GM21528 (cell line): ENCODE results near the gene P2RY1.
"Not testable (repeated sequence)": the region's sequence is repeated elsewhere in the genome, so short reads cannot be mapped to it uniquely, and the experiment has no call there.

Source experiments
- ATAC-seq: cut with Tn5 transposase; IDR thresholded peaks from one replicate; pipeline ENCODE4 v1.9.1; 2021; ENCODE audit warnings: mild to moderate bottlenecking, moderate library complexity; ENCODE audit not compliant: unreplicated experiment, low FRiP score

Gene P2RY1

DNA sequence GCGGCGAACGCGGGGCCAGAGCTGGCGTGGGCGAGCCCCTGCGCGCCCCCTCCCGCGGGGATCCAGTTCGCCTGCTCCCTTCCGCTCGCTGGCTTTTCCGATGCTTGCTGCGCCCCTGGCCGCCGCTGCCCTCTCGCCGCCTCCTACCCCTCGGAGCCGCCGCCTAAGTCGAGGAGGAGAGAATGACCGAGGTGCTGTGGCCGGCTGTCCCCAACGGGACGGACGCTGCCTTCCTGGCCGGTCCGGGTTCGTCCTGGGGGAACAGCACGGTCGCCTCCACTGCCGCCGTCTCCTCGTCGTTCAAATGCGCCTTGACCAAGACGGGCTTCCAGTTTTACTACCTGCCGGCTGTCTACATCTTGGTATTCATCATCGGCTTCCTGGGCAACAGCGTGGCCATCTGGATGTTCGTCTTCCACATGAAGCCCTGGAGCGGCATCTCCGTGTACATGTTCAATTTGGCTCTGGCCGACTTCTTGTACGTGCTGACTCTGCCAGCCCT lies 721 bp downstream of the P2RY1 start:
- ATAC-seq: peak; percentile 19

DNA sequence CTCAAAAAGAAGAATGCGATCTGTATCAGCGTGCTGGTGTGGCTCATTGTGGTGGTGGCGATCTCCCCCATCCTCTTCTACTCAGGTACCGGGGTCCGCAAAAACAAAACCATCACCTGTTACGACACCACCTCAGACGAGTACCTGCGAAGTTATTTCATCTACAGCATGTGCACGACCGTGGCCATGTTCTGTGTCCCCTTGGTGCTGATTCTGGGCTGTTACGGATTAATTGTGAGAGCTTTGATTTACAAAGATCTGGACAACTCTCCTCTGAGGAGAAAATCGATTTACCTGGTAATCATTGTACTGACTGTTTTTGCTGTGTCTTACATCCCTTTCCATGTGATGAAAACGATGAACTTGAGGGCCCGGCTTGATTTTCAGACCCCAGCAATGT lies 1.3 kb downstream of the P2RY1 start:
- ATAC-seq: no peak

- ATAC-seq: no peak
These were observed 4.6 kb downstream of the P2RY1 start for GRCh38 chr3:152839511-152839910.

DNA sequence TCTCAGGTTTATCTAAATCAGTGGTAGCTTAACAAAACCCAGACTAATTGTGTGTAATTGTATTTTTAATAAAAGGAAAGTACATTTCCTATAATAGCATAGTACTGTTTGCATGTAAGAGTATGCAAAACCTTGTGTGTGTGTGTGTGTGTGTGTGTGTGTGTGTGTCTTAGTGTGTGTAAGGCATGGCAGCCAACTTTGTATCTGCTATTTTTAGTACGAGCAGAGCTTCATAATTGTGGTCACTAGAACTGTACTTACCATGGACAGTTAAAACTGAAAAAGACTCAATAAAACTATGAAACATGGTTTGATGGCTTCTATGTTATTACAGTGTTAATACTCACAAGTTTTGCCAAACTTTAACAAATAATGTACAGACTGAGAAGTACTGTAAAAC lies 6.2 kb downstream of the P2RY1 start:
- no peak for ATAC-seq

DNA sequence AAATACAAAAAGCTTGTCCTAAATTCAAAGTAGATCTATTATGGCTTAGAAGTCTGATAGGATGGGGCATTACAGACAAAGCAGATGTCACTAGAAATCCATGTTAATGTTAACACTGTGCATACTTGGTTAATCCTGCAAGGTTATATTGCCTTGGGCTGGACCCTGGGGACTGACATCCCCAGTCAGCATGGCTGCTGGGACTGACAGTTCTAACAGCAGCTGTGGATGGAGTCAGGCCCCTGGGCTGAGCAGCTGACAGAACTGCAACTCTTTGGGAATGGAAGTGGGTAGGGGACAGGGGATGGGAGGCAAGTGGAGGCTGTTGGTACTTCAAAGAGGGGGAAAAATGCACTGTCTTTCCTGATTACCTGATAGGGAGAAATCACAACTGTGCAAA lies 7.5 kb downstream of the P2RY1 start:
- no peak for ATAC-seq

- ATAC-seq: no peak
These were observed 9.0 kb downstream of the P2RY1 start for GRCh38 chr3:152843955-152844354.

- not testable (repeated sequence) for ATAC-seq
These were observed 11.8 kb downstream of the P2RY1 start for GRCh38 chr3:152846572-152847202.

- not testable (repeated sequence) for ATAC-seq
These were observed 12.7 kb downstream of the P2RY1 start for GRCh38 chr3:152847599-152847998.

GRCh38 chr3:152849996-152850578 lies 15.2 kb downstream of the P2RY1 start:
- ATAC-seq: no peak

GRCh38 chr3:152853196-152853595 lies 18.3 kb downstream of the P2RY1 start:
- no peak for ATAC-seq

DNA sequence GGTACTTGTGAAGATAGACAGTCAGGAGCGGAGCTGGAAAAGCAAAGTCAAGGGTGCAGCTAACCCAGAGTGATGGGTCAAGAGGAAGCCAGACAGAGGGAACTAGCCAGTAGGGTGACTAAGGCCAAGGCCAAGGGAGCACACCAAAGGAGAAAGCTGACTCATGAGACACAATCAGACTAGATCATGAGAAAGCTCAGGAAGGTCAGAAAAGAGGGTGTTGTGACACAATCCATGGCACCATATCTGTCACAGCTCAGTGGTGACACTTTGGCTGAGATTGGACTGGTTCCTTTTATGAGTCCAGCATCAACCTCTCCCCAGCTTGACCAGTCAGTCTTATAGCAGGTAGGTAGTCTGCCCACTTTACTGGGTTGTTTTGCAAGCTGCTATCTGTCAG lies 22.2 kb downstream of the P2RY1 start:
- ATAC-seq: no peak

DNA sequence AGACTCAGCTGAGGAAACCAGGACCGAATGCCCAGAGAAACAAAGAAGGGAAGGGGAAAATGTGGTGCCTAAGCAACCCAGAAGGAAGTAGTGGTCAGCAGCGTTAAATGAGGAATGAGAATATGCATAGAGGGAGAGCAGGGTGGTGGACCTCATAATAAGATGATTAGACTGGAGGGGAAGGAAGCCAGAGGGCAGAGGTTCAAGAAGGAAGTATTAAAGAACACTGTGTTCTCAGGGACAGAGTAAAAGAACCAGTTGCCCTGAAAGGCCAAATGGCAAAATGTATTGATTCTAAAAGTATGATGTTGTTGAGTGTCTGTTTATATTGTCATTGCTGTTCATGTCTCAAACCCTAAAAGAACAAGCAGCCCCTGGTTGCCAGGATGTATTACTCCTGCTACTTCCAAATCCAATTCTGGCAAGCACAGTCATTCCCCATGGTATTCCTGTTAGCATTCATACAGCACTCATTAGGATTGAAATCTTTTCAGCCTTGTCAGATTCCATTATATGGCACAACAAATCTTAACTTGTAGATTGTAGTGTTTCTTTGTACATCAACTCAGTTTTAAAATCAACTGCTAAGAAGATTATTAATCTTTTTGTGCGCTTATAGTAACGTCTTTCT lies 23.4 kb downstream of the P2RY1 start:
- ATAC-seq: no peak

DNA sequence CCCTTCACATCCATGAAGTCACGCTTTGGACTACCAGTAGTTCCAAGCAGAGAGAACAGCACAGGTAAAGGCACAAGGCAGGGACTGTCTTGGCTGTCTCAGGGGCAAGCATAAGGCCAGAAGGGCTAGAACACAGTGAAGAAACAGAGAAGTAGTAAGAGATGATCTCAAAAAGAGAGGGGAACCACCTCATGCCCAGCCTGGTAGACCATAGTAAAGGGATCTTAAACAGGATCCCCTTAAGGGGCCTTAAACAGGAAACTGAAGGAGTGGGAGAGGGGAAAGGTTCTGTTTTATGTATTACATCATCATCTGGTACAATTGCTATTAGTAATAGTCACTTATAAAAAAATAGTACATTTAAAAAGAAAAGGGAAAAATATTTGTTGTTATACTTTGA lies 25.8 kb downstream of the P2RY1 start:
- no peak for ATAC-seq

DNA sequence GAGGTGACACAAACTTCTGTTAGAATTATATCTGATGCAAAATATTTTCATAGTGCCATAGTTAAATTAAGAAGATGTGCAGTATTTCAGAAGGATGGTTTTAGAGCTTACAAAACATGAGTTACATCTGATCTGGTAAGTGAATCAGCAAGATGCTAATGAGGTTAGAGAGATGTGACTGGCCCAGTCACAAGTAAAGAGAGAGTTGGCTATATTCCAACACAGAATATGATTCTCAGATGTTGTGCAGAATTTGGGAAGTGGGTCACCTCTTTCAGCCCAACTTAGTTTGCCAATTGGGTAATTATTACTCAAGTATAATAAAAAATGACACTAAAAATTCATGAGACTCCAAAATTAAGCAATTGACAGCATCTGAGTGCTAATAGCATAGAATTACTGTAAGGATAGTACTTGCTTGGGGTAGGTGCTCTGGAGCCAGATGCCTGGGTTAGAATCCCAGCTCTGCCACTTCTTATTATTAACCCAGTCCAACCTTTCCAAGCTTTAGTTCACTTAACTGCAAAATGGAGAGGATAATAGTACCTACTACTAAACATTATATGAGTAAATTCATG lies 30.8 kb downstream of the P2RY1 start:
- ATAC-seq: no peak

- ATAC-seq: no peak
These were observed 35.1 kb downstream of the P2RY1 start for GRCh38 chr3:152870027-152870426.

GRCh38 chr3:152873314-152873713 lies 38.4 kb downstream of the P2RY1 start:
- not testable (repeated sequence) for ATAC-seq

DNA sequence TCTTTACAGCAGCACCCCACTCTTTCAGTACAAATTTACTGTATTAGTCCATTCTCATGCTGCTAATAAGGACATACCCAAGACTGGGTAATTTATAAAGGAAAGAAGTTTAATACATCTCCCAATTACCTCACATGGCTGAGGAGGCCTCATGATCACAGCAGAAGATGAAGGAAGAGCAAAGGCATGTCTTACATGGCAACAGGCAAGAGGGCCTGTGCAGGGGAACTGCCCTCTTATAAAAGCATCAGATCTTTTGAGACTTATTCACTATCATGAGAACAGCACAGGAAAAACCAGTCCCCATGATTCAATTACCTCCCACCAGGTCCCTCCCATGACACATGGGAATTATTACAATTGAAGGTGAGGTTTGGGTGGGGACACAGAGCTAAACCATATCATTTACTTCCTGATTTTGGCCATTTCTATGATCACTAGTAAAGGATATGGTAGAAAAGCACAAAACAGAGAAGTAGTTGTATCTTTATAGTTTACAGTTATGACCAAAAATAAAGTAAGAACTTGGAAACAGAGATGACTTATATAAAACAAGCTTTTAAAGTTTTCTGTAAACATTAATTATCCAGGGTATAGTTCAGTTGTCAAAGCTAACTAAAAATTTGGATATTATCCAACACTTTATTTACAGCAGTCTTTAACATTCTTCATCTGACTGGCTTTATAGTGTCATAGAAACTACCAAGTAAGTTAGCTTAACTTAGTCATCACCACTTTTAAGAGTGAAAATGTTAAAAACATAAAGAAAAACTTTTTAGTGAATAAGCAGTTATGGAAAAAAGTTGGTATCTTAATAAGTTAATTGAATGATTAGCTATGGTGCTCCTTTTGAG lies 40.2 kb downstream of the P2RY1 start:
- ATAC-seq: no peak

- no peak for ATAC-seq
These were observed 44.3 kb downstream of the P2RY1 start for GRCh38 chr3:152879130-152879789.

GRCh38 chr3:152879790-152880174 lies 44.9 kb downstream of the P2RY1 start:
- no peak for ATAC-seq

- ATAC-seq: no peak
These were observed 50.1 kb downstream of the P2RY1 start for GRCh38 chr3:152885076-152885475.
